Stimulated activated CD4-positive, alpha-beta T cell treated with anti-CD3 and anti-CD28 coated beads, Interleukin-2, amount 100 ng/mL, for 24 hours (primary cell): Measurements from ENCODE around the gene GAL3ST1.
"Not testable (repeated sequence)": the region's sequence is repeated elsewhere in the genome, so short reads cannot be mapped to it uniquely, and the experiment has no call there.

Experiments
- DNase-seq, 2 donors: peaks; one replicate each; pipeline ENCODE4 v3.0.0-alpha.2; 2020

The GAL3ST1 gene, protein sequence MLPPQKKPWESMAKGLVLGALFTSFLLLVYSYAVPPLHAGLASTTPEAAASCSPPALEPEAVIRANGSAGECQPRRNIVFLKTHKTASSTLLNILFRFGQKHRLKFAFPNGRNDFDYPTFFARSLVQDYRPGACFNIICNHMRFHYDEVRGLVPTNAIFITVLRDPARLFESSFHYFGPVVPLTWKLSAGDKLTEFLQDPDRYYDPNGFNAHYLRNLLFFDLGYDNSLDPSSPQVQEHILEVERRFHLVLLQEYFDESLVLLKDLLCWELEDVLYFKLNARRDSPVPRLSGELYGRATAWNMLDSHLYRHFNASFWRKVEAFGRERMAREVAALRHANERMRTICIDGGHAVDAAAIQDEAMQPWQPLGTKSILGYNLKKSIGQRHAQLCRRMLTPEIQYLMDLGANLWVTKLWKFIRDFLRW

DNA sequence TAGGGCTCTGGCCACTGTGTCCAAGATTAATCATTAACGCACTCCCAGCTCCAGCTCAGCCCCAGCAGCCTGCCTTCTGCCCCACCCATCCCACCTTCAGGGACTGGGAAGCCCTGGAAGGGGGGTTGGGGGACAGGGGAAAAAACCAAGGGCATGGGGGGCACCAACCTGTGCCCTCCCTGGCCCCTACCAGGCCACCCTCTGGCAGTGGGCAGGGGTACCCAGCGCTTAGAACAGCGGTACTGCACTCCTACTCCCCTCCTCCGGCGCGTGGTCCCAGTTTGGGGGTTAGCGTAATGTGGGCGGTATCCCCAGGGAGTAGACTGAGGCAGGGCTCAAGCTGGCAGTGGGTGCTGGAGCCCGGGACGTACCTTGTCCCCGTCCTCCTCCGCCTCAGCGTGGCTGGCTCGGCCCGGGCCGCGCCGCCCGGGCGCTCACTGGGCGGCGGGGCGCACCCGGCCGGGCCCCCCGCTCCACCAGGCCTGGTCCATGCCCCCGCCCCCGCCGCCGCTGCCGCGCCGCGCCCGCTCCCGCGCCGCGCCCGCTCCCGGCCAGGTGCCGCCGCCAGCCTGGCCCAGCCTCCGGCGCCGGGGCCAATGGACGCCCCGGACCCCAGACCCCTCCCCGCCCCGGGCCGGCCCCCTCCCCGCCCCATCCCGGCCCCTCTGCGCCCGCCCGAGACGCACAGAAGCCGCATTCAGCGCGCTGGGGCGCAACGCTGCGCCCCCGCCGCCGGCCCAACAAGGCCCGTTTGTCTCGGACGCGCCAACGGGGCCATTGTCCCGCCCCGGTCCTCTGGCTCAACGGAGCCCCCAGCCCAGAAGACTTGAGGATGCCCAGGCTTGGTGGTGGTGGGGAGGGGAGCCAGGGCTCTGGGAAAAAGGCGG is at the start of gene GAL3ST1:
TSS of gene GAL3ST1 (minus strand) at position 571 of the 887 bp plus-strand sequence. CDS start 17,273 bp downstream, outside the sequence.
- DNase-seq, result no peak

DNA sequence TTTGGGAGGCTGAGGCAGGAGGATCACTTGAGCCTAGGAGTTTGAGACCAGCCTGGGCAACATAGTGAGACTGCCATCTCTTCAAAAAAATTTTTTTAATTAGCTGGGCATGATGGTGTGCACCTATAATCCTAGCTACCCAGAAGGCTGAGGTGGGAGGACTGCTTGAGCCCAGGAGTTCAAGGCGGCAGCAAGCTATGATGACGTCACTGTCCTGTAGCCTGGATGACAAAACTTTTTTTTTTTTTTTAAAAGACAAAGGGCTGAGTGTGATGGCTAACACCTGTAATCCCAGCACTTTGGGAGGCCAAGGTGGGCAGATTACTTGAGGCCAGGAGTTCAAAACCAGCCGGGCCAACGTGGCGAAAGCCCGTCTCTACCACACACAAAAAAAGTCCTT is 45.4 kb upstream of the GAL3ST1 start:
- not testable (repeated sequence) for DNase-seq

DNA sequence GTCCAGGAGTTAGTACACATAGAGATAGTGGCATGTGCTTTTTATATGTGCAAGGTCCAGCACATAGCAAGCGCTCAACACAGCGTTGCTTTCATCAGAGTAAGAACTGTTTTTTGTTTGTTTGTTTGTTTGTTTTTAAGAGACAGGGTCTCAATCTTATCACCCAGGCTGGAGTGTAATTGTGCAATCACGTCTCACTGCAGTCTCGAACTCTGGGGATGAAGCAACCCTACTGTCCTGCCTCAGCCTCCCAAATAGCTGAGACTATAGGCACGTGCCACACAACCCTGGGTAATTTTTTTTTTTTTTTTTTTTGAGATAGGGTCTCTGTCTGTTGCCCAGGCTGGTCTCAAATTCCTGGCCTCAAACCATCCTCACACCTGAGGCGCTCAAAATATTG is 43.4 kb upstream of the GAL3ST1 start:
- no peak for DNase-seq

DNA sequence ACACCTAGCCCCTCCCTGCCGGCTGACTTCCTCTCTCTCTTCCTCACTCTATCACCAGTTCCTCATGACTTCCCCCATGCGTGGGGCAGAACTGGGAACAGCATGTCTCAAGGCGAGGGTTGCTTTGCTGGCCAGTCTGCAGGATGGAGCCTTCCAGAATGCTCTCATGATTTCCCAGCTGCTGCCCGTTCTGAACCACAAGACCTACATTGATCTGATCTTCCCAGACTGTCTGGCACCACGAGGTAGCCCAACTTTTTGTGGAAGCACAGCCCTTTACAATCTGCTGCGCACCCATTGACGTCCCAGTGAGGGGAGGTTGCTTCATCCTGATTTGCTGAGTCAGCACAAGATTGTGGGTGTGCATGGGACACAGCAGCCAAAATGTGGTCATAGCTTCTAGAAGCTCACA is 41.1 kb upstream of the GAL3ST1 start:
- DNase-seq, result no peak

- no peak for DNase-seq
Observed at GRCh38 chr22:30614879-30615278, 40.4 kb upstream of the GAL3ST1 start.

DNA sequence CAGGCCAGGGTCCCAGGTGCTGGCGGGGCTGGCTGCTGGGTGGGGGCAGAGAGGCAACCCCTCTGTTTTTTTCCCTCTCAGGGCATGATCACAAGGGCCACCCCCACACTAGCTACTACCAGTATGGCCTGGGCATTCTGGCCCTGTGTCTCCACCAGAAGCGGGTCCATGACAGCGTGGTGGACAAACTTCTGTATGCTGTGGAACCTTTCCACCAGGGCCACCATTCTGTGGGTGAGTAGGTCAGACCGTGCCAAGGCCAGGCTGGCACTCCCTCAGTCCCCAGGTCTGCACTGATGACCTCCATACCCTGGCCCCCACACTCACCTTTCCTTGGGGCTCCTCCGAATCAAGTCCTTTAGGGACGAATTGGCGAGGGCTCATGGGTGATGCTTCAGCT is 39.8 kb upstream of the GAL3ST1 start:
- DNase-seq, result no peak

DNA sequence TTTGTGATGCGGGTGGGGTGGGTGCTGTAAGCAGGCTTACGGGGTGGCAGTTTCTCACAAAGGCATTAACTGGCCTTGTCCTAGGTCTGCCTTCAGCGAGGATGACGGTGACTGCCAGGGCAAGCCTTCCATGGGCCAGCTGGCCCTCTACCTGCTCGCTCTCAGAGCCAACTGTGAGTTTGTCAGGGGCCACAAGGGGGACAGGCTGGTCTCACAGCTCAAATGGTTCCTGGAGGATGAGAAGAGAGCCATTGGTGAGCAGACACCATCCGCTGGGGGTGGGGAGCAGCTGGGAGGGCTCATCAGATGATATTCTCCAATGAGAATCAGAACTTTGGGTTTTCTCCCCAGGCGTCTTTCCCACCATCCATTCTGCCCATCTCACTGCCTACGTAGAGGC is 38.3 kb upstream of the GAL3ST1 start:
- no peak for DNase-seq

DNA sequence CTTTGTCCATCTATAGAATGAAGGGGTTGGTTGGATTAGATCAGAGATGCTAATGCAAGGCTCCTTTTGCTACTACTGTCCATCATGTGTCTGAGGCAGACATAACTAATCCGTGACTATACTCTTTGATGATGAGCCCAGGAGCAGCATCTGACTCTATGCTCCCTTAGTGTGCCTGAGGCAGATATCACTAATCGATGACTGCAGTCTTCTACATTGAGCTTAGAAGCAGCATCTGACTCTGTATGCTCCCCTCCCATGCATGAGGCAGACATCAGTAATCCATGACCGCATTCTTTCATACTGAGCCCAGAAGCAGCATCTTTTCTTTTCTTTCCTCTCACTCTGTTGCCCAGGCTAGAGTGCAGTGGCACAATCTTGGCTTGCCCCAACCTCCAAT is 36.7 kb upstream of the GAL3ST1 start:
- no peak for DNase-seq

DNA sequence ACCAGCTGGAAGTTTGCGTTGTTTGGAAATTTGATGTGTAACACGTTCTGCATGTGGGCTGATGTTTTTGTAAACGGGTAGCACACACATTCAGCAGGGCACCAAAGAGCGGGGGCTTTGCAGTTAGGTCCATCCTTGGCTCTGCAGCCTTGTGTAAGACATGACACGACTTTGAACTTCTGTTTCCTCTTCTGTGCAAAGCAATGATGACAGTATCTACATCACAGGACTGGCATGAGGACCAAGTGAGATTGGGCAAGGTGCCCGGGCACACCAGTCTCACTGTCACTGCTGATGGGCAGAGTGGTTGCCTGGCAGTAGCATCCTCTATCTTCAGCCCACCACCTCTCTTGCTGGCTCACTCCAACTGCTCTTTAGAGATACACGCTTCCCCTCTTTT is 35.8 kb upstream of the GAL3ST1 start:
- no peak for DNase-seq

DNA sequence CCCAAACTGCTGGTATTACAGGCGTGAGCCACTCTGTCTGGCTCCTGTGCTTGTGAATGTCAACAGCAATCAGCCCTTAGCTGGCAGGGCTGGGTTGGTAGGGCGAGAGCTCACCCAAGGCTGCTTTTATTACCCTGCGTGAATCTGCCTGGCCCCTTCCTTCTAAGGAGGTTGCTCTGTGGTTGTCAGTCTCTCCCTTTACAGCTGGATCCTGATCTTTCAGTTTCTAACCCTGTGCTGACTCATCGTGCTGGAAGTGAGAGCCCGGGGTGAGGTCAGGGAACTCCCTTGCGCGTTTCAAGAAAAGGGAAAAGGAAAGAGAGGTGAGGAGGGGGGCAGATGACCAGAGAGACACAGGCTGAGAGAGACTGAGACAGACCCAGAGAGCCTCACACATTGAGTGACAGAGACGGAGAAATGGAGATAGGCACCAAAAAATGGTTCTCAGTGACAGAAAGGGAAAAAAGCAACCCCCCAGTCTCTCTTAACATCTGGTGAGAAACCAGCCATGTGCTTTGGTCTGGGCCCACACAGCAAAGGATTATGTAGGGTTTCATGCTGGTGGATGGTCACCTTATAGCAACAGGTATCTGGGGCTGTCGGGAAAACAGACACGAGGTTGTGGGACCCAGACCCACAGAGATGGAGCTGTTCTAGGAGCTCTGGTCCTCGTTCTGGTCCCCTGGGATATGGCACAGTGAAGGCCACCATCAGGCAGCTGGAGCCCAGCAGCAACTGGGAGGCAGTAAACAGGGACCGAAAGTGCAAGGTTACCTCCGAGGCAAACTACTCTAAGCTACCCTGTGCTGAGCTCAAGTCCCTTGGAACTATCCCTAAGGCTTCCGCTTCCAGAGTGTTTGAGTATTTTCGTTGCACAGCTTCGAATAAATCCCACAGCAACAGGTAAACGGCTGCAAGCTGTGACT is 35.1 kb upstream of the GAL3ST1 start:
- peak in 1 of 2 donors; percentile 26 for DNase-seq

GRCh38 chr22:30607939-30608338 is 33.5 kb upstream of the GAL3ST1 start:
- DNase-seq, result no peak

DNA sequence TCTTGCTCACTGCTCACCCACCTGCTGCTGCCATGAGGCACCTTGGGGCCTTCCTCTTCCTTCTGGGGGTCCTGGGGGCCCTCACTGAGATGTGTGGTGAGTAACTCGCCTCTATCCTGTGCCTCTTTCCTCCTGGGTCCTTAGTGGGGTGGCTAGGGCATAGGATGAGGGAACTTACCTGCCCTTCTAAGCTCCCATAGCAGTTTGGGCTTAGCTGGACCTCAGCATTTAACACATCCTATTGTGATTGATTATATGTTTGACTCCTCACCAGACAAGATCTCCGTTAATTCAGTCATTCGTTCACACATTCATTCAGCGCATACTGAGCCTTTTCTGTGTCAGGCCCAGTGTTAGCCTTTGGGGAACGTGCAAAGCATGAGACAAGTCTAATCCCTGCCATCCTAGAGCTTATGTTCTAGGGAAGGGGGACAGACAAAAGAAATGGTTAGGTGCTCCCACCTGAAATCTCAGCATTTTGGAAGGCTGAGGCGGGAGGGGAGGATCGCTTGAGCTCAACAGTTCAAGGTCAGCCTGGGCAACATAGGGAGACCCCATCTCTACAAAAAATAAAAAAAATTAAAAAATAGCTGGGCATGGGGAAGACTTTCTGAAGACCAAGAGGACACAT is 33.0 kb upstream of the GAL3ST1 start:
- no peak for DNase-seq

DNA sequence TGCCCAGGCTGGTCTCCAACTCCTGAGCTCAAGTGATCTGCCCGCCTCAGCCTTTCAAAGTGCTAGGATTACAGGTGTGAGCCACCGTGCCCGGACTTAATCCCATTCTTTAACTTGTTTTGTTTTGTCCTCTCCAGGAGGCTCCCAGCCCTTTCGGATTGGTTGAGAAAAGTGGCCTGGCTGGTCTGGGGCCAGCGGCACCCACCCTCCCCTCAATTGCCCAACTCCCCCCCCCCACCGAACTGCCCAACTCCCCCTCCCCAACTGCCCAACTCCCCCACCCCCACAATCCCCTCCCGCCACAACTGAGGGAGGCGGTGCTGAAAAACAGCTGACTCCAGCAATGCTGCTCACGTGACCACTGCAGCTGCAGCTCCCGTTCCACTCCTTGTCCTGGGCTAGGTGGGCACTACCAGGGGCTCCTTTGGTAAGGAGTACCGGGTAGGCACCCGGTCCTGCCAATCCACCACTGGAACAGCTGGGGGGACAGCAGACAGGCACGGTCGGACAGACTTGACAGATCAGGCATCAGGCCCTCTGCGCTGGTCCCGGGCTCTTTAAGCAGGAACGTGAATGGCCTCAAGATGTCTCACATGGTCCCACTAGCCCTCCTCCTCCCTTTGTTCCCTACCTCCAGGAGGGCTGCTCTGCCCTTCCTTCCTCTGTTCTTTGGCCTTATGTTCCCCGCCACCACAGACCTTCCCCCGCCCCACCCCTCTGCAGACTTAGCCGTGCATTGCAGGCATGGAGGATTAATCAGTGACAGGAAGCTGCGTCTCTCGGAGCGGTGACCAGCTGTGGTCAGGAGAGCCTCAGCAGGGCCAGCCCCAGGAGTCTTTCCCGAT is 32.2 kb upstream of the GAL3ST1 start, which contains the start of gene TCN2:
TSS of gene TCN2 (plus strand) at position 720 of the 845 bp plus-strand sequence. CDS start 158 bp downstream, outside the sequence.
- peak; percentile 33 to 43 for DNase-seq

- peak; percentile 50 to 59 for DNase-seq
Observed at GRCh38 chr22:30605449-30606110, 31.1 kb upstream of the GAL3ST1 start.

DNA sequence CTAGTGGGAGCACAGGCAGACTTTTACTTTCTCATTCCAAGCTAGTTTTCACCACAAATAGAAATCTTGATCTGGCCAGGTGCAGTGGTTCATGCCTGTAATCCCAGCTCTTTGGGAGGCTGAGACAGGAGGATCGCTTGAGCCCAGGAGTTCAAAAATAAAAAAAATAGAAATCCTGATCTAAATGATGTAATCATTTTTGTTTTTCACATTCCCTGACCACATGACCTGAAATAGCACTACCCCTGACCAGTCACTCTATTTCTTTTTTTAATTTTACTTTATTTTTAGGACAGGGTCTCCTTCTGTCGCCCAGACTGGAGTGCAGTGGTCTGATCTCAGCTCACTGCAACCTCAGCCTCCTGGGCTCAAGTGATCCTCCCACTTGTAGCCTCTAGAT is 30.3 kb upstream of the GAL3ST1 start:
- DNase-seq, result no peak

- no peak for DNase-seq
Observed at GRCh38 chr22:30603801-30604200, 29.3 kb upstream of the GAL3ST1 start.

- DNase-seq, result no peak
Observed at GRCh38 chr22:30602049-30602448, 27.6 kb upstream of the GAL3ST1 start.

DNA sequence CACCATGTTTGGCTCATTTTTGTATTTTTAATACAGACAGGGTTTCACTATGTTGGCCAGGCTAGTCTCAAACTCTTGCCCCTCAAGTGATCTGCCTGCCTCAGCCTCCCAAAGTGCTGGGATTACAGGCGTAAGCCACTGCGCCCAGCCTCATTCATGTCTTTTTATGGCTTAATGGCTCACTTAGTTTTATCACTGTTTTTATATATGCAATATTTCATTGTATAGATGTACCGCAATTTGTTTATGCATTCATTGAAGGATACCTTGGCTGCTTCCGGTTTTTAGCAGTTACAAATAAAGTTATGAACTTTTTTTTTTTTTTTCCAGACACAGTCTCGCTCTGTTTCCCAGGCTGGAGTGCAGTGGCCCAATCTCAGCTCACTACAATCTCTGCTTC is 27.0 kb upstream of the GAL3ST1 start:
- no peak for DNase-seq

DNA sequence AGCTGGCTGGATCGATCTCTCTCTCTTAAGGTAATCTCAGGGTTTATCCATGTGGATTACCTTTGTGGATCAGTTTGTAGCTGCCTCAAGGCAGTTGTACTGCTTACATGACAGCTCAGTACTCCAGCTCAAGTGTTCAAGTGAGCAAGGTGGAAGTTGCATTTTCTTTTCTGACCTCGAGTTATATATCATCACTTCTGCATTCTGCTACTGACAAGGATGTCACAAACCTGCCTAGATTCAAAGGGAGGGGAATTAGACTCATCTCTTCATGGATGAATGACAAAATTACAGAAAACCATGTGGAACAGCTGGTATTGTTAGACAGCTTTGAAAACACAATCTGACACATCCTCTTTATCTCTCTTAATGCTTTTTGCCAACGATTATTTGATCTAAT is 26.5 kb upstream of the GAL3ST1 start:
- DNase-seq, result no peak

DNA sequence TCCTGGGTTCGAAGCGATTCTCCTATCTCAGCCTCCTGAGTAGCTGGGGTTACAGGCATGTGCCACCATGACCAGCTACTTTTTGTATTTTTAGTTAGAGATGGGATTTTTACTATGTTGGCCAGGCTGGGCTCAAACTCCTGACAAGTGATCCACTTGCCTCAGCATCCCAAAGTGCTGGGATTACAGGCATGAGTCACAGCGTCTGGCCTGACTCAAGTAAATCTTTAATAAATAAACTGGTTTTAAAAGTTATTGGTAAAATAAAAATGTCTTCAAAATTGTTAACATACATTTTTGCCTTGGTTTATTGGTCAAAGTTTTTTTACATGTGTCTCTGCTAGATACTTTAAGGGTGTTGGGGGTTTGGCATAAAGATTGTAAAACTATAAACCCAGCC is 24.5 kb upstream of the GAL3ST1 start:
- no peak for DNase-seq

DNA sequence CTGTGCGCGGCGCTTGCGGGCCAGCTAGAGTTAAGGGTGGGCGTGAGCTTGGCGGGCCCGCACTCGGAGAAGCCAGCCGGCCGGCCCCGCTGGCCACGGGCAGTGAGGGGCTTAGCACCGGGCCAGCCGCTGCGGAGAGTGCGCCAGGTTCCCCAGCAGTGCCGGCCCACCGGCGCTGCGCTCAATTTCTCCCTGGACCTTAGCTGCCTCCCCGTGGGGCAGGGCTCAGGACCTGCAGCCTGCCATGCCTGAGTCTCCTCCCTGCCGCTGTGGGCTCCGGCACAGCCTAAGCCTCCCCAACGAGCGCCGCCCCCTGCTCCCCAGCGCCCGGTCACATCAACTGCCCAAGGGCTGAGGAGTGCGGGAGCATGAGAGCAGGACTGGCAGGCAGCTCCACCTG is 22.4 kb upstream of the GAL3ST1 start:
- no peak for DNase-seq
